Neutrophil (primary cell): Measurements from ENCODE around the gene TRAPPC1.

Experiments
- H3K27ac ChIP-seq: fragments of 200-600 bp; sonication (generic); 2 replicates; pipeline ENCODE4 v1.5.1; 2016; ENCODE audit warnings: mild to moderate bottlenecking, moderate library complexity
- H3K27me3 ChIP-seq: fragments of 200-600 bp; sonication (generic); 2 replicates; pipeline ENCODE4 v1.6.0; 2016; ENCODE audit warnings: mild to moderate bottlenecking
- H3K36me3 ChIP-seq: fragments of 200-600 bp; sonication (generic); 2 replicates; pipeline ENCODE4 v1.5.1; 2017
- H3K4me1 ChIP-seq, 2 experiments: fragments of 200-600 bp in 1 of 2; sonication (generic) in 1 of 2; 1 replicate in 1 of 2; 2 replicates in 1 of 2; pipeline versions ENCODE4 v1.5.1 to v1.6.1; 2013 to 2016; ENCODE audit warnings: low read depth in 1 of 2, low read length in 1 of 2, mild to moderate bottlenecking in 1 of 2, moderate library complexity in 1 of 2; ENCODE audit not compliant: control insufficient read depth in 1 of 2, insufficient read depth in 1 of 2
- H3K4me3 ChIP-seq, 2 experiments: fragments of 200-600 bp in 1 of 2; sonication (generic) in 1 of 2; 1 replicate in 1 of 2; 2 replicates in 1 of 2; pipeline ENCODE4 v1.5.1; 2013 to 2016; ENCODE audit warnings: low read depth in 1 of 2, low read length in 1 of 2, mild to moderate bottlenecking in 1 of 2, moderate library complexity in 1 of 2
- H3K9me3 ChIP-seq: fragments of 200-600 bp; sonication (generic); 2 replicates; pipeline ENCODE4 v1.5.1; 2016
- CTCF ChIP-seq: fragments of 200-600 bp; sonication (generic); IDR thresholded peaks from 2 replicates; pipeline ENCODE4 v1.5.1; 2016; ENCODE audit warnings: antibody characterized with exemption

The TRAPPC1 gene

GRCh38 chr17:7884581-7885366 is 47.0 kb downstream of the TRAPPC1 start:
- Histone ChIP-seq H3K27ac (peak overlapping the region; percentile 86), H3K4me1 (peaks cover 68 to 79% of the 10 kb centered on the region in 2 experiments), H3K27me3 (no peaks in the 10 kb centered on the region), H3K36me3 (no peaks in the 10 kb centered on the region), H3K9me3 (no peaks in the 10 kb centered on the region), H3K4me3 (peak overlapping the region; percentile 73 to 97)
- TF ChIP-seq CTCF: no peak

GRCh38 chr17:7883781-7884386 is 47.9 kb downstream of the TRAPPC1 start:
- no peaks in the 10 kb centered on the region for H3K9me3 ChIP-seq
- no peaks in the 10 kb centered on the region for H3K36me3 ChIP-seq
- peak overlapping the region; percentile 16 for H3K27ac ChIP-seq
- H3K4me1 ChIP-seq: peaks cover 61 to 73% of the 10 kb centered on the region in 2 experiments
- no peak for TF ChIP-seq CTCF
- H3K27me3 ChIP-seq: no peaks in the 10 kb centered on the region
- peak overlapping the region; percentile 12 to 50 for H3K4me3 ChIP-seq

- no peak for TF ChIP-seq CTCF
- Histone ChIP-seq H3K9me3 (no peaks in the 10 kb centered on the region), H3K27ac (peak overlapping the region; percentile 73), H3K4me1 (peaks cover 50 to 60% of the 10 kb centered on the region in 2 experiments), H3K4me3 (no peak overlapping the region), H3K27me3 (no peaks in the 10 kb centered on the region), H3K36me3 (no peaks in the 10 kb centered on the region)
These were observed 49.1 kb downstream of the TRAPPC1 start for GRCh38 chr17:7882629-7883028.

GRCh38 chr17:7882068-7882467 is 49.7 kb downstream of the TRAPPC1 start:
- no peaks in the 10 kb centered on the region for H3K9me3 ChIP-seq
- no peak overlapping the region for H3K4me3 ChIP-seq
- no peaks in the 10 kb centered on the region for H3K27me3 ChIP-seq
- TF ChIP-seq CTCF: no peak
- H3K27ac ChIP-seq: peak overlapping the region; percentile 73
- H3K4me1 ChIP-seq: peaks cover 44 to 55% of the 10 kb centered on the region in 2 experiments
- H3K36me3 ChIP-seq: no peaks in the 10 kb centered on the region

- peak overlapping the region; percentile 73 for H3K27ac ChIP-seq
- H3K4me1 ChIP-seq: peaks cover 38 to 49% of the 10 kb centered on the region in 2 experiments
- peak overlapping the region in 1 of 2 experiments; percentile 6 for H3K4me3 ChIP-seq
- no peaks in the 10 kb centered on the region for H3K27me3 ChIP-seq
- TF ChIP-seq CTCF: no peak
- no peaks in the 10 kb centered on the region for H3K36me3 ChIP-seq
- H3K9me3 ChIP-seq: no peaks in the 10 kb centered on the region
These were observed 50.3 kb downstream of the TRAPPC1 start for GRCh38 chr17:7881276-7882054.
